PC-9 (cell line): ENCODE data around the gene SLC27A6.

Source experiments
- EZH2 ChIP-seq: fragments of 200-600 bp; sonication (generic); IDR thresholded peaks from 2 replicates; pipeline ENCODE4 v1.8.0; 2017; ENCODE audit warnings: antibody characterized with exemption, low read depth
- TF ChIP-seq, protein P1 (sequence below): fragments of 200-600 bp; sonication (generic); conservative IDR thresholded peaks from 2 replicates; pipeline ENCODE4 v1.6.1; 2017; ENCODE audit warnings: mixed run types, antibody characterized with exemption, mild to moderate bottlenecking, moderate library complexity

DNA sequence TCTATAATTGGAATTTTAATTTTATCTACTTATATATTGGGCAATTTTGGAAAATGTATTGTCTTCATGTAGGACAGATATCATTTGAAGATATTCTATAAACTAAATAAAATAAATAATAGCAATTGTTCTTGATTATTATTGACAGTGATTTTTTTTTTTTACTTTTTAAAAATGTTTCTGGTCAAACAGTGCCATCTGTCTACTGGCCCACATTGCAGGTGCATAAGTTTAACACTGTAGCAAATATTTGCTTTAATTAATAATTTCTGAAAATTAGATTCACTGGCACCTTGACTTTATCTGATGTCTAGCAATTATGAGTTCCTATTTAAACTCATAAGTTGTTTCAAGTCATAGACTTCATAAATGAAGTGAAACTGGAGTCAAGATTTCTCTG is 88.2 kb downstream of the SLC27A6 start:
- no peak for TF ChIP-seq EZH2
- TF ChIP-seq, protein P1, sequence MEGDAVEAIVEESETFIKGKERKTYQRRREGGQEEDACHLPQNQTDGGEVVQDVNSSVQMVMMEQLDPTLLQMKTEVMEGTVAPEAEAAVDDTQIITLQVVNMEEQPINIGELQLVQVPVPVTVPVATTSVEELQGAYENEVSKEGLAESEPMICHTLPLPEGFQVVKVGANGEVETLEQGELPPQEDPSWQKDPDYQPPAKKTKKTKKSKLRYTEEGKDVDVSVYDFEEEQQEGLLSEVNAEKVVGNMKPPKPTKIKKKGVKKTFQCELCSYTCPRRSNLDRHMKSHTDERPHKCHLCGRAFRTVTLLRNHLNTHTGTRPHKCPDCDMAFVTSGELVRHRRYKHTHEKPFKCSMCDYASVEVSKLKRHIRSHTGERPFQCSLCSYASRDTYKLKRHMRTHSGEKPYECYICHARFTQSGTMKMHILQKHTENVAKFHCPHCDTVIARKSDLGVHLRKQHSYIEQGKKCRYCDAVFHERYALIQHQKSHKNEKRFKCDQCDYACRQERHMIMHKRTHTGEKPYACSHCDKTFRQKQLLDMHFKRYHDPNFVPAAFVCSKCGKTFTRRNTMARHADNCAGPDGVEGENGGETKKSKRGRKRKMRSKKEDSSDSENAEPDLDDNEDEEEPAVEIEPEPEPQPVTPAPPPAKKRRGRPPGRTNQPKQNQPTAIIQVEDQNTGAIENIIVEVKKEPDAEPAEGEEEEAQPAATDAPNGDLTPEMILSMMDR = peak; percentile 33; the same call in 1 of the 2 replicates
